Trophoblast cell (in vitro differentiated cells and primary cell): ENCODE data around the gene COL25A1.

Experiments used
- DNase-seq, 2 donors: peaks; one replicate each; pipeline ENCODE4 v3.0.0-alpha.2; 2016
- H2AFZ ChIP-seq: 2 replicates; pipeline ENCODE4 v1.6.1; 2013; ENCODE audit warnings: low read length, moderate library complexity, mild to moderate bottlenecking; ENCODE audit not compliant: insufficient read depth, poor library complexity
- H2AK5ac ChIP-seq: 2 replicates; pipeline ENCODE4 v1.6.1; 2013; ENCODE audit warnings: mild to moderate bottlenecking, low read length
- H2BK120ac ChIP-seq: 2 replicates; pipeline ENCODE4 v1.6.1; 2013; ENCODE audit warnings: low read length, mild to moderate bottlenecking, moderate library complexity; ENCODE audit not compliant: insufficient read depth, poor library complexity
- H2BK12ac ChIP-seq: 2 replicates; pipeline ENCODE4 v1.6.1; 2013; ENCODE audit warnings: mild to moderate bottlenecking, low read length, moderate library complexity
- H2BK5ac ChIP-seq: 2 replicates; pipeline ENCODE4 v1.6.1; 2013; ENCODE audit warnings: low read length, low read depth, moderate library complexity, mild to moderate bottlenecking; ENCODE audit not compliant: poor library complexity
- H3K14ac ChIP-seq: 2 replicates; pipeline ENCODE4 v1.6.1; 2013; ENCODE audit warnings: mild to moderate bottlenecking, low read length
- H3K18ac ChIP-seq: 2 replicates; pipeline ENCODE4 v1.6.1; 2013; ENCODE audit warnings: mild to moderate bottlenecking, low read length
- H3K23ac ChIP-seq: 2 replicates; pipeline ENCODE4 v1.6.1; 2013; ENCODE audit warnings: low read length
- H3K27ac ChIP-seq: 2 replicates; pipeline ENCODE4 v1.5.1; 2013; ENCODE audit warnings: low read depth, mild to moderate bottlenecking, inconsistent platforms, low read length, moderate library complexity
- H3K27me3 ChIP-seq: 2 replicates; pipeline ENCODE4 v1.6.1; 2013; ENCODE audit warnings: inconsistent platforms, mild to moderate bottlenecking, low read length, moderate library complexity; ENCODE audit not compliant: insufficient read depth
- H3K36me3 ChIP-seq, 2 experiments: 1 replicate in 1 of 2; 2 replicates in 1 of 2; pipeline ENCODE4 v1.6.1; 2013; ENCODE audit warnings: low read length in 2 of 2, mild to moderate bottlenecking in 2 of 2, moderate library complexity in 1 of 2; ENCODE audit not compliant: insufficient read depth in 2 of 2, control insufficient read depth in 1 of 2
- H3K4ac ChIP-seq: 2 replicates; pipeline ENCODE4 v1.6.1; 2013; ENCODE audit warnings: low read depth, mild to moderate bottlenecking, low read length, moderate library complexity
- H3K4me1 ChIP-seq, 2 experiments: 1 replicate in 1 of 2; 2 replicates in 1 of 2; pipeline ENCODE4 v1.6.1; 2013; ENCODE audit warnings: low read length in 2 of 2, mild to moderate bottlenecking in 2 of 2, moderate library complexity in 1 of 2; ENCODE audit not compliant: insufficient read depth in 2 of 2, control insufficient read depth in 1 of 2
- H3K4me2 ChIP-seq: 2 replicates; pipeline ENCODE4 v1.6.1; 2013; ENCODE audit warnings: inconsistent platforms, mild to moderate bottlenecking, low read length, moderate library complexity
- H3K4me3 ChIP-seq: 2 replicates; pipeline ENCODE4 v1.5.1; 2013; ENCODE audit warnings: mild to moderate bottlenecking, low read depth, low read length, inconsistent platforms
- H3K79me1 ChIP-seq: one replicate; pipeline ENCODE4 v1.6.1; 2013; ENCODE audit warnings: low read length
- H3K79me2 ChIP-seq: 2 replicates; pipeline ENCODE4 v1.6.1; 2013; ENCODE audit warnings: low read length, mild to moderate bottlenecking; ENCODE audit not compliant: control insufficient read depth, insufficient read depth, poor library complexity
- H3K9ac ChIP-seq: 2 replicates; pipeline ENCODE4 v1.6.1; 2013; ENCODE audit warnings: mild to moderate bottlenecking, low read length
- H3K9me3 ChIP-seq: 2 replicates; pipeline ENCODE4 v1.6.1; 2013; ENCODE audit warnings: low read depth, mild to moderate bottlenecking, control low read depth, inconsistent platforms, low read length; ENCODE audit not compliant: insufficient read depth
- H4K12ac ChIP-seq: 2 replicates; pipeline ENCODE4 v1.6.1; 2013; ENCODE audit warnings: low read depth, mild to moderate bottlenecking, low read length, moderate library complexity
- H4K8ac ChIP-seq: 2 replicates; pipeline ENCODE4 v1.6.1; 2013; ENCODE audit warnings: low read depth, mild to moderate bottlenecking, low read length, moderate library complexity
- H4K91ac ChIP-seq: one replicate; pipeline ENCODE4 v1.6.1; 2013; ENCODE audit warnings: low read depth, mild to moderate bottlenecking, low read length, moderate library complexity
- WGBS: extraction: QIAGEN DNeasy Blood & Tissue Kit; methylation state at CpG from one replicate; pipeline ENCODE4 v1.1.7; 2013; ENCODE audit warnings: missing lambda C conversion rate; ENCODE audit not compliant: insufficient read length, insufficient coverage; ENCODE audit errors: extremely low coverage; 5-methylcytosine and 5-hydroxymethylcytosine counted together

COL25A1 gene

GRCh38 chr4:109256818-109257217 lies 45.6 kb downstream of the COL25A1 start:
- no peak overlapping the region for H3K27ac ChIP-seq
- H4K8ac ChIP-seq = no peak overlapping the region
- no peaks in the 10 kb centered on the region for H3K79me1 ChIP-seq
- H3K4me2 ChIP-seq = no peak overlapping the region
- H3K27me3 ChIP-seq = no peaks in the 10 kb centered on the region
- H2BK12ac ChIP-seq = no peak overlapping the region
- no peak overlapping the region for H3K4me3 ChIP-seq
- H3K18ac ChIP-seq = no peak overlapping the region
- H3K14ac ChIP-seq = no peak overlapping the region
- H3K4ac ChIP-seq = no peak overlapping the region
- H3K9me3 ChIP-seq = no peaks in the 10 kb centered on the region
- H3K36me3 ChIP-seq = no peaks in the 10 kb centered on the region
- no peak overlapping the region for H4K12ac ChIP-seq
- H2BK120ac ChIP-seq = no peak overlapping the region
- H3K79me2 ChIP-seq = no peaks in the 10 kb centered on the region
- no peak overlapping the region for H2AK5ac ChIP-seq
- no peak for DNase-seq
- H2AFZ ChIP-seq = no peak overlapping the region
- H3K23ac ChIP-seq = no peak overlapping the region
- no peak overlapping the region for H2BK5ac ChIP-seq
- no peak overlapping the region for H4K91ac ChIP-seq
- H3K4me1 ChIP-seq = no peaks in the 10 kb centered on the region
- H3K9ac ChIP-seq = no peak overlapping the region

GRCh38 chr4:109254845-109255244 lies 47.6 kb downstream of the COL25A1 start:
- Histone ChIP-seq H3K27me3 (no peaks in the 10 kb centered on the region), H3K4me3 (no peak overlapping the region), H4K8ac (no peak overlapping the region), H3K4me1 (no peaks in the 10 kb centered on the region), H2BK12ac (no peak overlapping the region), H3K36me3 (no peaks in the 10 kb centered on the region), H2AK5ac (no peak overlapping the region), H4K12ac (no peak overlapping the region), H3K79me1 (no peaks in the 10 kb centered on the region), H3K4me2 (no peak overlapping the region), H2BK120ac (no peak overlapping the region), H4K91ac (no peak overlapping the region), H3K4ac (no peak overlapping the region), H2AFZ (no peak overlapping the region), H3K79me2 (no peaks in the 10 kb centered on the region), H3K23ac (no peak overlapping the region), H3K18ac (no peak overlapping the region), H3K14ac (no peak overlapping the region), H3K9ac (no peak overlapping the region), H3K27ac (no peak overlapping the region), H2BK5ac (no peak overlapping the region), H3K9me3 (no peaks in the 10 kb centered on the region)
- DNase-seq = no peak
- no CpG with 5 or more reads among the region's 4 CpGs for WGBS

DNA sequence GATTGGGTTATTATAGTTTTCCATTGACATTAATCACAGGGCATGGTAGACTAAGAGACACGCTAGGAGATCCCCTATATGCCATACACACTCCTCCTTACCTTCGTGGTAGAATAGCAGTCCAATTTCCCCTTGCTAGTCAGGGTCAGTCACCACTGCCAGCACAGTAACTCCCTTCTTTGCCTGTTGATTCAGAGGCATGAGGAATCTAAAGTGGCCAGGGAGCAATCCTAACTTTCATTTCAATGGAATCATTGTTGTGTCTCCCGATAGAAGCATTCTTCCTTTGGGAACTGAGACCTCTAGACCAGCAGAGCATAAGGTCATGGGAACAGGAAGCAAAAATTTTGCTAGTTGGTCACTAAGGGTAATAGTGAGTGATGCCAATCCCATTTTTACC lies 51.1 kb downstream of the COL25A1 start:
- DNase-seq = no peak
- Histone ChIP-seq H4K91ac (no peak overlapping the region), H4K12ac (no peak overlapping the region), H3K36me3 (no peaks in the 10 kb centered on the region), H4K8ac (no peak overlapping the region), H2BK12ac (no peak overlapping the region), H3K4me1 (no peaks in the 10 kb centered on the region), H3K23ac (peak overlapping the region; percentile 96), H3K4me3 (no peak overlapping the region), H3K14ac (no peak overlapping the region), H3K79me1 (no peaks in the 10 kb centered on the region), H3K79me2 (no peaks in the 10 kb centered on the region), H3K4me2 (no peak overlapping the region), H3K4ac (peak overlapping the region; percentile 51), H3K27me3 (no peaks in the 10 kb centered on the region), H3K18ac (no peak overlapping the region), H2BK5ac (no peak overlapping the region), H3K27ac (no peak overlapping the region), H2BK120ac (no peak overlapping the region), H2AFZ (no peak overlapping the region), H2AK5ac (no peak overlapping the region), H3K9me3 (no peaks in the 10 kb centered on the region), H3K9ac (no peak overlapping the region)
- WGBS = no CpG with 5 or more reads among the region's 3 CpGs

GRCh38 chr4:109248322-109248900 lies 54.0 kb downstream of the COL25A1 start:
- no CpG with 5 or more reads among the region's 4 CpGs for WGBS
- H2BK5ac ChIP-seq = no peak overlapping the region

More at GRCh38 chr4:109248322-109248900, 54.0 kb downstream of the COL25A1 start:
- DNase-seq = no peak
- Histone ChIP-seq H4K91ac (no peak overlapping the region), H3K9ac (no peak overlapping the region), H3K27ac (no peak overlapping the region), H2AFZ (no peak overlapping the region), H3K4me1 (no peaks in the 10 kb centered on the region), H3K9me3 (no peaks in the 10 kb centered on the region), H4K8ac (no peak overlapping the region), H2BK120ac (no peak overlapping the region), H3K79me1 (no peaks in the 10 kb centered on the region), H3K4me3 (no peak overlapping the region), H3K79me2 (no peaks in the 10 kb centered on the region), H2BK12ac (no peak overlapping the region), H2AK5ac (no peak overlapping the region), H3K4me2 (no peak overlapping the region), H4K12ac (no peak overlapping the region), H3K23ac (no peak overlapping the region), H3K4ac (no peak overlapping the region), H3K27me3 (no peaks in the 10 kb centered on the region), H3K18ac (no peak overlapping the region), H3K36me3 (no peaks in the 10 kb centered on the region), H3K14ac (no peak overlapping the region)
